K562 (cell line): ENCODE results near the gene PRSS22. TPM values are rescaled to one million over a fixed set of nuclear protein-coding genes. Genes with fewer than 3 reads are reported as not detected.

Experiments
- BHLHE40 ChIP-seq: IDR thresholded peaks from 2 replicates; pipeline ENCODE4 v1.6.1; 2011; ENCODE audit warnings: low read length, improper control_type of control experiment
- CHD1 ChIP-seq: fragments of 200-600 bp; sonication (generic); IDR thresholded peaks from one replicate; pipeline ENCODE4 v1.6.1; 2012; ENCODE audit warnings: mild to moderate bottlenecking, moderate library complexity, low read length, inconsistent platforms
- COPS2 ChIP-seq: fragments of 450-650 bp; conservative IDR thresholded peaks from 2 replicates; pipeline ENCODE4 v1.6.1; 2016; ENCODE audit warnings: mild to moderate bottlenecking, moderate library complexity
- CREM ChIP-seq: IDR thresholded peaks from 2 replicates; pipeline ENCODE4 v1.6.1; 2014; ENCODE audit warnings: antibody characterized with exemption, low read depth
- CTCF ChIP-seq, 3 experiments: IDR thresholded peaks in 2 of 3; conservative IDR thresholded peaks in 1 of 3; 2 replicates each; pipeline ENCODE4 v1.5.1; 2011 to 2012; ENCODE audit warnings: low read length in 3 of 3, mild to moderate bottlenecking in 3 of 3, control low read depth in 2 of 3, improper control_type of control experiment in 1 of 3, inconsistent platforms in 1 of 3, low read depth in 1 of 3, mixed read lengths in 1 of 3, moderate library complexity in 1 of 3; ENCODE audit not compliant: insufficient read depth in 2 of 3
- EWSR1 ChIP-seq: fragments of 450-650 bp; IDR thresholded peaks from 2 replicates; pipeline ENCODE4 v1.6.1; 2018; ENCODE audit warnings: borderline replicate concordance, mild to moderate bottlenecking, low read depth, moderate library complexity; ENCODE audit not compliant: partially characterized antibody
- KDM4B ChIP-seq, 2 experiments: fragments of 450-650 bp in 1 of 2; sonication (generic) in 1 of 2; IDR thresholded peaks; 2 replicates each; pipeline ENCODE4 v1.6.1; 2016 to 2017; ENCODE audit warnings: borderline replicate concordance in 2 of 2, antibody characterized with exemption in 1 of 2, low read depth in 1 of 2, mild to moderate bottlenecking in 1 of 2
- PATZ1 ChIP-seq: fragments of 250-450 bp; sonication (Bioruptor Pico); IDR thresholded peaks from 2 replicates; pipeline ENCODE4 v1.5.0; 2020; ENCODE audit warnings: mild to moderate bottlenecking, borderline replicate concordance
- POLR2G ChIP-seq: fragments of 200-400 bp; formaldehyde crosslinking; IDR thresholded peaks from 2 replicates; pipeline ENCODE4 v1.6.1; 2017; ENCODE audit warnings: low read depth, mild to moderate bottlenecking, antibody characterized with exemption, low read length, moderate library complexity
- PPARD ChIP-seq: fragments of 250-450 bp; sonication (Bioruptor Pico); IDR thresholded peaks from 2 replicates; pipeline ENCODE4 v1.8.0; 2022; ENCODE audit warnings: inconsistent platforms, mild to moderate bottlenecking, moderate library complexity
- RBM22 ChIP-seq: fragments of 200-400 bp; formaldehyde crosslinking; IDR thresholded peaks from 2 replicates; pipeline ENCODE4 v1.6.1; 2018; ENCODE audit warnings: low read length, low read depth; ENCODE audit not compliant: poor library complexity, severe bottlenecking
- SMAD1 ChIP-seq: fragments of 150-350 bp; IDR thresholded peaks from 2 replicates; pipeline ENCODE4 v1.6.1; 2014; ENCODE audit warnings: low read length, low read depth; ENCODE audit not compliant: partially characterized antibody
- STAG1 ChIP-seq: sonication (generic); formaldehyde crosslinking; IDR thresholded peaks from 2 replicates; pipeline ENCODE4 v1.5.0; 2020; ENCODE audit warnings: missing genetic modification reagents, borderline replicate concordance
- TEAD2 ChIP-seq: fragments of 450-650 bp; IDR thresholded peaks from 2 replicates; pipeline ENCODE4 v1.6.1; 2016; ENCODE audit warnings: missing genetic modification characterization, control low read depth, missing compliant biosample characterization
- XRCC5 ChIP-seq: fragments of 200-400 bp; formaldehyde crosslinking; IDR thresholded peaks from 2 replicates; pipeline ENCODE4 v1.6.1; 2017; ENCODE audit warnings: low read depth, mild to moderate bottlenecking, low read length
- YY1 ChIP-seq, 3 experiments: IDR thresholded peaks; 2 replicates each; pipeline ENCODE4 v1.6.1; 2011; ENCODE audit warnings: low read length in 2 of 3, mild to moderate bottlenecking in 2 of 3, moderate library complexity in 2 of 3, borderline replicate concordance in 1 of 3, control low read depth in 1 of 3, low read depth in 1 of 3; ENCODE audit not compliant: insufficient read depth in 3 of 3, insufficient replicate concordance in 2 of 3, control insufficient read depth in 1 of 3, insufficient read length in 1 of 3; ENCODE audit errors: extremely low read depth in 1 of 3
- ZMIZ1 ChIP-seq, 2 experiments: fragments of 150-350 bp in 1 of 2; IDR thresholded peaks; 2 replicates each; pipeline ENCODE4 v1.6.1; 2012 to 2016; ENCODE audit warnings: low read depth in 2 of 2, low read length in 2 of 2, mild to moderate bottlenecking in 1 of 2, moderate library complexity in 1 of 2
- ZNF124 ChIP-seq: sonication (generic); formaldehyde crosslinking; IDR thresholded peaks from 2 replicates; pipeline ENCODE4 v1.8.1; 2022; ENCODE audit warnings: missing genetic modification reagents
- ZNF436 ChIP-seq: fragments of 250-450, 450-650 bp; sonication (Bioruptor Pico); formaldehyde crosslinking; IDR thresholded peaks from 2 replicates; pipeline ENCODE4 v1.7.0; 2020; ENCODE audit warnings: mild to moderate bottlenecking
- ZNF785 ChIP-seq: fragments of 250-450 bp; sonication (Bioruptor Pico); IDR thresholded peaks from 2 replicates; pipeline ENCODE4 v1.4.0; 2020; ENCODE audit warnings: mild to moderate bottlenecking
- polyA plus RNA-seq, 8 experiments: library from polyadenylated mRNA; depleted of rRNA in 4 of 8; stranded (reverse) in 5 of 8; unstranded in 3 of 8; fragments of >200 nt; fragmentation: Nextera tagmentation in 2 of 8; fragmentation: Illumina TruSeq in 1 of 8; extraction: Ambion mirVana in 2 of 8; extraction: Trizol in 1 of 8; gene quantifications; 2 replicates each; pipeline versions ENCODE4 v1.2.1 to v1.2.3, GENCODE V29; 2011 to 2014; ENCODE audit warnings: inconsistent platforms in 1 of 8, missing spikeins in 1 of 8
- total RNA-seq, 7 experiments: library from RNA; depleted of rRNA in 6 of 7; stranded (reverse); fragments of >200 nt in 6 of 7; fragmentation: Illumina TruSeq in 2 of 7; extraction: Trizol in 2 of 7; gene quantifications; 2 replicates each; pipeline versions ENCODE4 v1.2.1 to v1.2.3, GENCODE V29; 2011 to 2021; ENCODE audit warnings: low replicate concordance in 1 of 7

PRSS22 gene
- total and polyA plus RNA-seq, 9 of the 15 experiments (the other 6 are each of a cell fraction or from before 2014, with no cell fraction given), result 0.13 to 0.42 TPM; not detected in 7

- TF ChIP-seq ZNF124 (CRISPR knock-in tag), result no peak
- TF ChIP-seq CTCF (IDR thresholded peaks at IDR 0.05 in 2 of 3, conservative IDR thresholded peaks at IDR 0.05 in 1 of 3; ENCODE audit: insufficient read depth in 2 of 3, low read depth in 1 of 3, low read length in 3 of 3), result peak; percentile 88 to 95 (median 94)
- no peak for TF ChIP-seq ZMIZ1 (IDR thresholded peaks at IDR 0.05; ENCODE audit: low read depth in 2 of 2, low read length in 2 of 2)
- no peak for TF ChIP-seq EWSR1
- peak; percentile 84 for TF ChIP-seq STAG1 (CRISPR knock-in tag)
- no peak for TF ChIP-seq TEAD2
- no peak for TF ChIP-seq PATZ1 (CRISPR knock-in tag)
- TF ChIP-seq ZNF436 (CRISPR knock-in tag), result no peak
- TF ChIP-seq BHLHE40, result peak; percentile 10; the same call in 1 of the 2 replicates
- TF ChIP-seq RBM22, result no peak
- no peak for TF ChIP-seq SMAD1
- 0 out of 2 replicates have a peak, but pooled peaks have one; percentile 48 for TF ChIP-seq CREM
- TF ChIP-seq POLR2G, result no peak
- TF ChIP-seq KDM4B (IDR thresholded peaks at IDR 0.05; ENCODE audit: borderline replicate concordance in 2 of 2, low read depth in 1 of 2), result peak in 1 of 2 experiments; percentile 64; a peak in 1 of 4 replicates
- TF ChIP-seq XRCC5, result no peak
- TF ChIP-seq CHD1, result no peak
- TF ChIP-seq COPS2, result no peak
- TF ChIP-seq ZNF785 (CRISPR knock-in tag), result no peak
- TF ChIP-seq PPARD, result no peak
- TF ChIP-seq YY1 (IDR thresholded peaks at IDR 0.05; ENCODE audit: borderline replicate concordance in 1 of 3, control insufficient read depth in 1 of 3, extremely low read depth in 1 of 3, insufficient read depth in 3 of 3, insufficient read length in 1 of 3, insufficient replicate concordance in 2 of 3, low read depth in 1 of 3, low read length in 2 of 3), result no peak
Observed at GRCh38 chr16:2838928-2839327, 19.0 kb downstream of the PRSS22 start (continued).
